H1 (cell line): ENCODE measurements around the gene IL19. TPM values are rescaled to one million over a fixed set of nuclear protein-coding genes. Genes with fewer than 3 reads are reported as not detected.

Experiments
- CTCF ChIA-PET: fragments of 300-600 bp; sonication (Branson Sonifier 250); formaldehyde crosslinking; loops from one replicate; lab custom pipeline; 2021; ENCODE audit not compliant: partially characterized antibody; lab: Charles Lee
- POLR2A ChIA-PET: fragments of 300-600 bp; sonication (Branson Sonifier 250); formaldehyde crosslinking; loops from one replicate; lab custom pipeline; 2021; ENCODE audit warnings: inconsistent platforms; ENCODE audit not compliant: partially characterized antibody; lab: Charles Lee
- DNase-seq, 2 experiments: peaks; one replicate each; pipeline versions ENCODE4 v3.0.0 to v3.0.0-alpha.2; 2010 to 2022; ENCODE audit warnings: low spot score in 2 of 2, low read depth in 1 of 2, mixed read lengths in 1 of 2
- FAIRE-seq: peaks from 2 replicates; lab custom pipeline; 2011; peaks lifted over from hg19 to GRCh38; lab: Jason Lieb, UNC
- H2AFZ ChIP-seq: 2 replicates; pipeline ENCODE4 v1.8.1; 2012; ENCODE audit warnings: low read length, inconsistent platforms
- H2AK5ac ChIP-seq: 2 replicates; pipeline ENCODE4 v1.6.1; 2013; ENCODE audit warnings: low read depth, low read length
- H2BK120ac ChIP-seq: replicated peaks from 2 replicates; pipeline ENCODE3; 2013; ENCODE audit warnings: low read depth, low read length, inconsistent platforms
- H2BK12ac ChIP-seq: 2 replicates; pipeline ENCODE4 v1.6.1; 2013; ENCODE audit warnings: low read depth, low read length
- H2BK15ac ChIP-seq: 2 replicates; pipeline ENCODE4 v1.6.1; 2013; ENCODE audit warnings: low read length
- H2BK20ac ChIP-seq: 2 replicates; pipeline ENCODE4 v1.6.1; 2013; ENCODE audit warnings: low read length
- H2BK5ac ChIP-seq: 2 replicates; pipeline ENCODE4 v1.6.1; 2013; ENCODE audit warnings: low read depth, low read length
- H3K14ac ChIP-seq: 2 replicates; pipeline ENCODE4 v1.6.1; 2013; ENCODE audit warnings: inconsistent platforms; ENCODE audit not compliant: insufficient read length
- H3K18ac ChIP-seq: 2 replicates; pipeline ENCODE4 v1.6.1; 2013; ENCODE audit warnings: low read length; ENCODE audit errors: extremely low read depth
- H3K23ac ChIP-seq: 2 replicates; pipeline ENCODE4 v1.6.1; 2013; ENCODE audit warnings: inconsistent platforms; ENCODE audit not compliant: insufficient read length
- H3K23me2 ChIP-seq: 2 replicates; pipeline ENCODE4 v1.6.1; 2013; ENCODE audit warnings: low read depth, low read length
- H3K27ac ChIP-seq: 2 replicates; pipeline ENCODE4 v1.6.1; 2011; ENCODE audit warnings: low read depth, low read length, inconsistent platforms
- H3K27me3 ChIP-seq, 4 experiments: replicated peaks in 1 of 4; 1 replicate in 1 of 4; 2 replicates in 3 of 4; pipeline versions ENCODE4 v1.6.1 to v1.8.1; 2011 to 2013; ENCODE audit warnings: low read length in 3 of 4, mild to moderate bottlenecking in 3 of 4, inconsistent platforms in 2 of 4, mixed read lengths in 2 of 4, moderate library complexity in 1 of 4; ENCODE audit not compliant: control insufficient read depth in 3 of 4, insufficient read depth in 3 of 4; ENCODE audit errors: extremely low read depth in 1 of 4
- H3K36me3 ChIP-seq, 4 experiments: 2 replicates each; pipeline versions ENCODE4 v1.6.1 to v1.8.1; 2011 to 2013; ENCODE audit warnings: mild to moderate bottlenecking in 4 of 4, low read length in 3 of 4, moderate library complexity in 2 of 4, control low read depth in 1 of 4, inconsistent platforms in 1 of 4; ENCODE audit not compliant: insufficient read depth in 4 of 4, control insufficient read depth in 2 of 4
- H3K4ac ChIP-seq: replicated peaks from 2 replicates; pipeline ENCODE3; 2013; ENCODE audit warnings: low read length, low read depth, mixed read lengths, inconsistent platforms; ENCODE audit not compliant: insufficient read length
- H3K4me1 ChIP-seq, 4 experiments: replicated peaks in 1 of 4; 1 replicate in 1 of 4; 2 replicates in 3 of 4; pipeline versions ENCODE4 v1.6.1 to v1.8.1; 2011 to 2013; ENCODE audit warnings: low read length in 3 of 4, inconsistent platforms in 2 of 4, mixed read lengths in 1 of 4; ENCODE audit not compliant: insufficient read depth in 4 of 4, control insufficient read depth in 3 of 4
- H3K4me2 ChIP-seq, 2 experiments: 2 replicates each; pipeline versions ENCODE4 v1.6.1 to v1.8.1; 2011 to 2013; ENCODE audit warnings: low read depth in 2 of 2, low read length in 2 of 2, control low read depth in 1 of 2, inconsistent platforms in 1 of 2, mild to moderate bottlenecking in 1 of 2; ENCODE audit not compliant: insufficient read depth in 1 of 2
- H3K4me3 ChIP-seq, 4 experiments: fragments of 200-600, 300-600 bp in 1 of 4; sonication (generic), shearing (Covaris generic), sonication (Bioruptor Twin) in 1 of 4; 2 replicates each; pipeline versions ENCODE4 v1.5.1 to v1.8.1; 2011 to 2016; ENCODE audit warnings: low read length in 4 of 4, low read depth in 3 of 4, control low read depth in 2 of 4, inconsistent platforms in 2 of 4, mild to moderate bottlenecking in 2 of 4, mixed read lengths in 1 of 4, moderate library complexity in 1 of 4; ENCODE audit not compliant: insufficient read depth in 2 of 4; ENCODE audit errors: extremely low read depth in 1 of 4
- H3K56ac ChIP-seq: replicated peaks from 2 replicates; pipeline ENCODE3; 2013; ENCODE audit warnings: low read depth, mild to moderate bottlenecking, mixed read lengths, low read length, inconsistent platforms; ENCODE audit not compliant: insufficient read length
- H3K79me1 ChIP-seq: 2 replicates; pipeline ENCODE4 v1.6.1; 2013; ENCODE audit warnings: low read depth, low read length, control low read depth
- H3K79me2 ChIP-seq, 2 experiments: 2 replicates each; pipeline versions ENCODE4 v1.6.1 to v1.8.1; 2012 to 2013; ENCODE audit warnings: low read length in 2 of 2, mild to moderate bottlenecking in 2 of 2, inconsistent platforms in 1 of 2; ENCODE audit not compliant: insufficient read depth in 2 of 2, control insufficient read depth in 1 of 2
- H3K9ac ChIP-seq, 4 experiments: replicated peaks in 1 of 4; 1 replicate in 1 of 4; 2 replicates in 3 of 4; pipeline versions ENCODE4 v1.6.1 to v1.8.1; 2011 to 2013; ENCODE audit warnings: low read depth in 3 of 4, low read length in 3 of 4, control low read depth in 2 of 4, mild to moderate bottlenecking in 2 of 4, moderate library complexity in 2 of 4, inconsistent platforms in 1 of 4; ENCODE audit errors: extremely low read depth in 1 of 4
- H3K9me3 ChIP-seq, 2 experiments: 2 replicates each; pipeline versions ENCODE4 v1.6.1 to v1.8.1; 2012 to 2013; ENCODE audit warnings: mild to moderate bottlenecking in 2 of 2, moderate library complexity in 2 of 2, control low read depth in 1 of 2, inconsistent platforms in 1 of 2, low read depth in 1 of 2, low read length in 1 of 2, mixed read lengths in 1 of 2; ENCODE audit not compliant: insufficient read depth in 2 of 2
- H4K20me1 ChIP-seq, 2 experiments: replicated peaks in 1 of 2; 2 replicates each; pipeline versions ENCODE3 to v1.8.1; 2011 to 2013; ENCODE audit warnings: inconsistent platforms in 2 of 2, low read length in 2 of 2, mild to moderate bottlenecking in 1 of 2; ENCODE audit not compliant: insufficient read depth in 2 of 2, control insufficient read depth in 1 of 2
- H4K5ac ChIP-seq: 2 replicates; pipeline ENCODE4 v1.6.1; 2013; ENCODE audit warnings: low read length, low read depth, mixed read lengths, inconsistent platforms; ENCODE audit not compliant: insufficient read length
- H4K8ac ChIP-seq: 2 replicates; pipeline ENCODE4 v1.8.0; 2013; ENCODE audit warnings: mild to moderate bottlenecking, moderate library complexity, low read length, inconsistent platforms; ENCODE audit not compliant: insufficient read depth; ENCODE audit errors: extremely low read depth
- H4K91ac ChIP-seq: replicated peaks from 2 replicates; pipeline ENCODE3; 2013; ENCODE audit warnings: low read length, mixed read lengths, inconsistent platforms; ENCODE audit not compliant: insufficient read length
- CHD2 ChIP-seq: IDR thresholded peaks from 2 replicates; pipeline ENCODE4 v1.6.1; 2012; ENCODE audit warnings: low read length, improper control_type of control experiment
- CTBP2 ChIP-seq: IDR thresholded peaks from 2 replicates; pipeline ENCODE4 v1.7.0; 2011; ENCODE audit warnings: borderline replicate concordance, mild to moderate bottlenecking, moderate library complexity, mixed read lengths, low read length; ENCODE audit not compliant: insufficient read depth, insufficient read length
- JUN ChIP-seq: IDR thresholded peaks from 2 replicates; pipeline ENCODE4 v1.6.1; 2011; ENCODE audit warnings: low read depth, mild to moderate bottlenecking, improper control_type of control experiment, low read length
- POLR2A ChIP-seq, 2 experiments: IDR thresholded peaks; 1 replicate in 1 of 2; 2 replicates in 1 of 2; pipeline ENCODE4 v1.6.1; 2011; ENCODE audit warnings: low read depth in 2 of 2, low read length in 2 of 2, mild to moderate bottlenecking in 2 of 2; ENCODE audit errors: control extremely low read depth in 1 of 2
- POLR2AphosphoS5 ChIP-seq: IDR thresholded peaks from 2 replicates; pipeline ENCODE4 v1.6.1; 2011; ENCODE audit warnings: low read depth, low read length
- TCF12 ChIP-seq: IDR thresholded peaks from 2 replicates; pipeline ENCODE4 v1.6.1; 2011; ENCODE audit warnings: low read depth, mild to moderate bottlenecking, low read length
- YY1 ChIP-seq: IDR thresholded peaks from 2 replicates; pipeline ENCODE4 v1.6.1; 2011; ENCODE audit warnings: low read depth, mild to moderate bottlenecking, low read length
- ZNF274 ChIP-seq: IDR thresholded peaks from 2 replicates; pipeline ENCODE4 v1.7.0; 2012; ENCODE audit warnings: low read length, borderline replicate concordance; ENCODE audit errors: extremely low read depth
- WGBS, 2 experiments: shearing (Covaris generic) in 1 of 2; methylation state at CpG; one replicate each; pipeline versions ENCODE4 v1.1.6 to v1.1.7; 2013 to 2015; ENCODE audit warnings: low lambda C conversion rate in 2 of 2, mixed read lengths in 2 of 2, inconsistent platforms in 1 of 2, low coverage in 1 of 2, missing lambda C conversion rate in 1 of 2; ENCODE audit not compliant: insufficient replicate concordance in 2 of 2, insufficient coverage in 1 of 2, insufficient read length in 1 of 2; ENCODE audit errors: extremely low coverage in 1 of 2, missing lambda C conversion rate in 1 of 2; 5-methylcytosine and 5-hydroxymethylcytosine counted together
- polyA plus RNA-seq, 7 experiments: library from polyadenylated mRNA; depleted of rRNA in 3 of 7; stranded (reverse) in 5 of 7; unstranded in 2 of 7; fragments of >200 nt in 5 of 7; fragments of 200-250 nt in 2 of 7; gene quantifications; 1 replicate in 5 of 7; 2 replicates in 1 of 7; 4 replicates in 1 of 7; pipeline versions ENCODE4 v1.2.1 to v1.2.3, GENCODE V29; 2011 to 2013; ENCODE audit warnings: missing spikeins in 2 of 7, mixed read lengths in 2 of 7
- total RNA-seq: library from RNA; stranded (reverse); fragmentation: NEBNext Ultra II Directional; extraction: Animal tissue kit (Norgen Biotek cat#: 25700); gene quantifications from 2 replicates; pipeline ENCODE4 v1.2.1, GENCODE V29; 2021
- TF ChIP-seq, protein P1 (sequence below): IDR thresholded peaks from 2 replicates; pipeline ENCODE4 v1.6.1; 2012; ENCODE audit warnings: low read length, inconsistent platforms
- TF ChIP-seq, protein P2 (sequence below), 3 experiments: IDR thresholded peaks; 1 replicate in 2 of 3; 2 replicates in 1 of 3; pipeline versions ENCODE4 v1.5.1 to v1.6.1; 2011; ENCODE audit warnings: low read length in 3 of 3, mild to moderate bottlenecking in 3 of 3, inconsistent platforms in 2 of 3, low read depth in 1 of 3, moderate library complexity in 1 of 3; ENCODE audit not compliant: insufficient read depth in 1 of 3; ENCODE audit errors: control extremely low read depth in 1 of 3

Gene IL19
- total and polyA plus RNA-seq, 2 of the 8 experiments (the other 6 are each of a cell fraction or from before 2014, with no cell fraction given): not detected

DNA sequence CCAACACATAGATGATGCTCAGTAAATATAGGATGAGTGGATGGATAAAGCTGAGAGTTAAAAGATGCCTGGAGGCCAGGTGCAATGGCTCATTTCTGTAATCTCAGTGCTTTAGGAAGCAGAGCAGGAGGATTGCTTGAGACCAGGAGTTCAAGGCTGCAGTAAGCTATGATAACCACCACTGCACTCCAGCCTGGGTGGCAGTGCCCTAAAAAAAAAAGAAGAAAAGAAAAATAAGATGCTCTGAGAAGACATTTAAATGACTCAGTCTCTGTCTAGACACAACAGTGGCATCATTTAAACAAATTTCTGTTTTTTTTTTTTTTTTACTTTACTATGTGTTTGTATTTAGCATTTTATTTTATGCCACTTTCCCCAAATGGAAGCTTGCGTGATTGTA lies 25.3 kb upstream of the IL19 start:
- FAIRE-seq (no peak), DNase-seq (no peak)
- no peaks in the 10 kb centered on the region for H3K36me3 ChIP-seq
- no peak overlapping the region for H2BK5ac ChIP-seq
- no peak overlapping the region for H2BK120ac ChIP-seq
- no peaks in the 10 kb centered on the region for H3K4me1 ChIP-seq
- no peak overlapping the region for H3K23ac ChIP-seq
- H2BK20ac ChIP-seq: no peak overlapping the region
- no peak overlapping the region for H4K8ac ChIP-seq
- H4K5ac ChIP-seq: no peak overlapping the region
- H3K23me2 ChIP-seq: no peaks in the 10 kb centered on the region; the same call in 1 of the 2 replicates
- H3K4ac ChIP-seq: no peak overlapping the region
- no peak overlapping the region for H3K4me3 ChIP-seq
- no peak overlapping the region for H3K56ac ChIP-seq
- H3K27ac ChIP-seq: no peak overlapping the region
- H3K79me1 ChIP-seq: no peaks in the 10 kb centered on the region
- no peak overlapping the region for H3K18ac ChIP-seq
- H3K4me2 ChIP-seq: no peak overlapping the region
- ChIA-PET POLR2A (interaction anchor here (0.7 kb wide), 1 partner anchor 267 kb away, joined by 3 read pairs; no protein-coding TSS in a partner anchor), CTCF (interaction anchor here (0.6 to 3.6 kb wide), 13 partner anchors 9 to 1241 kb away, joined by 3 to 24 read pairs (median 4); no protein-coding TSS in a partner anchor)
- no peaks in the 10 kb centered on the region for H3K79me2 ChIP-seq
- no peaks in the 10 kb centered on the region for H3K9me3 ChIP-seq
- H3K14ac ChIP-seq: no peak overlapping the region
- H2BK15ac ChIP-seq: no peak overlapping the region
- no peak overlapping the region for H2BK12ac ChIP-seq
- H3K9ac ChIP-seq: no peak overlapping the region
- H3K27me3 ChIP-seq: peaks cover 0 to under 1% (median 0%) of the 10 kb centered on the region in 4 experiments; a peak in 3 of 7 replicates
- no peak overlapping the region for H4K91ac ChIP-seq
- no peaks in the 10 kb centered on the region for H4K20me1 ChIP-seq
- WGBS, 2 experiments: 92% methylated on average over 1 of the region's 1 CpG; no CpG with 5 or more reads in 1 of the 2 experiments
- no peak overlapping the region for H2AK5ac ChIP-seq
- no peak overlapping the region for H2AFZ ChIP-seq
- TF ChIP-seq CTBP2: no peak
- TF ChIP-seq POLR2A (IDR thresholded peaks at IDR 0.05; ENCODE audit: control extremely low read depth in 1 of 2, low read depth in 2 of 2, low read length in 2 of 2): no peak
- TF ChIP-seq, protein P1, sequence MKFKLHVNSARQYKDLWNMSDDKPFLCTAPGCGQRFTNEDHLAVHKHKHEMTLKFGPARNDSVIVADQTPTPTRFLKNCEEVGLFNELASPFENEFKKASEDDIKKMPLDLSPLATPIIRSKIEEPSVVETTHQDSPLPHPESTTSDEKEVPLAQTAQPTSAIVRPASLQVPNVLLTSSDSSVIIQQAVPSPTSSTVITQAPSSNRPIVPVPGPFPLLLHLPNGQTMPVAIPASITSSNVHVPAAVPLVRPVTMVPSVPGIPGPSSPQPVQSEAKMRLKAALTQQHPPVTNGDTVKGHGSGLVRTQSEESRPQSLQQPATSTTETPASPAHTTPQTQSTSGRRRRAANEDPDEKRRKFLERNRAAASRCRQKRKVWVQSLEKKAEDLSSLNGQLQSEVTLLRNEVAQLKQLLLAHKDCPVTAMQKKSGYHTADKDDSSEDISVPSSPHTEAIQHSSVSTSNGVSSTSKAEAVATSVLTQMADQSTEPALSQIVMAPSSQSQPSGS: no peak
- TF ChIP-seq YY1: no peak
- no peak for TF ChIP-seq JUN
- TF ChIP-seq ZNF274: no peak
- TF ChIP-seq CHD2: no peak
- TF ChIP-seq POLR2AphosphoS5: no peak
- no peak for TF ChIP-seq TCF12
- TF ChIP-seq, protein P2, sequence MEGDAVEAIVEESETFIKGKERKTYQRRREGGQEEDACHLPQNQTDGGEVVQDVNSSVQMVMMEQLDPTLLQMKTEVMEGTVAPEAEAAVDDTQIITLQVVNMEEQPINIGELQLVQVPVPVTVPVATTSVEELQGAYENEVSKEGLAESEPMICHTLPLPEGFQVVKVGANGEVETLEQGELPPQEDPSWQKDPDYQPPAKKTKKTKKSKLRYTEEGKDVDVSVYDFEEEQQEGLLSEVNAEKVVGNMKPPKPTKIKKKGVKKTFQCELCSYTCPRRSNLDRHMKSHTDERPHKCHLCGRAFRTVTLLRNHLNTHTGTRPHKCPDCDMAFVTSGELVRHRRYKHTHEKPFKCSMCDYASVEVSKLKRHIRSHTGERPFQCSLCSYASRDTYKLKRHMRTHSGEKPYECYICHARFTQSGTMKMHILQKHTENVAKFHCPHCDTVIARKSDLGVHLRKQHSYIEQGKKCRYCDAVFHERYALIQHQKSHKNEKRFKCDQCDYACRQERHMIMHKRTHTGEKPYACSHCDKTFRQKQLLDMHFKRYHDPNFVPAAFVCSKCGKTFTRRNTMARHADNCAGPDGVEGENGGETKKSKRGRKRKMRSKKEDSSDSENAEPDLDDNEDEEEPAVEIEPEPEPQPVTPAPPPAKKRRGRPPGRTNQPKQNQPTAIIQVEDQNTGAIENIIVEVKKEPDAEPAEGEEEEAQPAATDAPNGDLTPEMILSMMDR (IDR thresholded peaks at IDR 0.05; ENCODE audit: control extremely low read depth in 1 of 3, insufficient read depth in 1 of 3, low read depth in 1 of 3, low read length in 3 of 3): no peak
